CD8-positive, alpha-beta memory T cell (primary cell): Measurements from ENCODE around the gene FTO. TPM values are rescaled to one million over a fixed set of nuclear protein-coding genes. Genes with fewer than 3 reads are reported as not detected.

Source experiments
- CTCF ChIA-PET: fragments of 350-600 bp; sonication (Branson Sonifier 250); formaldehyde crosslinking; loops from one replicate; lab custom pipeline; 2021; ENCODE audit warnings: antibody characterized with exemption; lab: Charles Lee
- POLR2A ChIA-PET: fragments of 350-600 bp; sonication (Branson Sonifier 250); formaldehyde crosslinking; loops from one replicate; lab custom pipeline; 2021; ENCODE audit warnings: antibody characterized with exemption; lab: Charles Lee
- DNase-seq, 5 donors: peaks; one replicate each; pipeline versions ENCODE4 v3.0.0 to v3.0.0-alpha.2; 2020 to 2022; ENCODE audit warnings: mixed read lengths in 1 of 5
- H3K27ac ChIP-seq: one replicate; pipeline ENCODE4 v1.7.0; 2013; ENCODE audit warnings: low read depth, mild to moderate bottlenecking, low read length, moderate library complexity
- H3K27me3 ChIP-seq: 2 replicates; pipeline ENCODE4 v1.7.0; 2013; ENCODE audit warnings: low read length, mild to moderate bottlenecking; ENCODE audit not compliant: insufficient read depth, poor library complexity, severe bottlenecking
- H3K36me3 ChIP-seq: 2 replicates; pipeline ENCODE4 v1.7.0; 2013; ENCODE audit warnings: mild to moderate bottlenecking, low read length, moderate library complexity; ENCODE audit not compliant: insufficient read depth
- H3K4me1 ChIP-seq: 2 replicates; pipeline ENCODE4 v1.7.0; 2013; ENCODE audit warnings: mild to moderate bottlenecking, low read length, moderate library complexity; ENCODE audit not compliant: insufficient read depth
- H3K4me3 ChIP-seq: 2 replicates; pipeline ENCODE4 v1.7.0; 2013; ENCODE audit warnings: mild to moderate bottlenecking, low read length
- H3K9me3 ChIP-seq: 2 replicates; pipeline ENCODE4 v1.7.0; 2013; ENCODE audit warnings: mild to moderate bottlenecking, low read length
- H3K27ac Mint-ChIP-seq, 8 donors: one replicate each; pipeline ENCODE4 v1.8.0; 2020 to 2021; ENCODE audit warnings: mixed read lengths in 8 of 8, mild to moderate bottlenecking in 6 of 8, inconsistent platforms in 3 of 8, moderate library complexity in 3 of 8
- H3K27me3 Mint-ChIP-seq, 2 donors: one replicate each; pipeline ENCODE4 v1.8.0; 2020 to 2021; ENCODE audit warnings: mixed read lengths in 2 of 2, mild to moderate bottlenecking in 1 of 2, moderate library complexity in 1 of 2
- H3K36me3 Mint-ChIP-seq, 3 donors: one replicate each; pipeline ENCODE4 v1.8.0; 2020 to 2021; ENCODE audit warnings: mixed read lengths in 3 of 3, inconsistent platforms in 1 of 3, mild to moderate bottlenecking in 1 of 3
- H3K4me1 Mint-ChIP-seq, 3 donors: one replicate each; pipeline ENCODE4 v1.8.0; 2020 to 2021; ENCODE audit warnings: mixed read lengths in 3 of 3, inconsistent platforms in 1 of 3, mild to moderate bottlenecking in 1 of 3
- H3K4me3 Mint-ChIP-seq, 7 donors: one replicate each; pipeline ENCODE4 v1.8.0; 2020 to 2021; ENCODE audit warnings: mixed read lengths in 7 of 7, mild to moderate bottlenecking in 6 of 7, moderate library complexity in 4 of 7, inconsistent platforms in 2 of 7
- H3K9me3 Mint-ChIP-seq, 5 donors: one replicate each; pipeline ENCODE4 v1.8.0; 2020 to 2022; ENCODE audit warnings: mixed read lengths in 5 of 5, mild to moderate bottlenecking in 3 of 5, moderate library complexity in 2 of 5, inconsistent platforms in 1 of 5
- polyA plus RNA-seq: library from polyadenylated mRNA; unstranded; fragments of 300-500 nt; fragmentation: Illumina TruSeq; gene quantifications from one replicate; pipeline ENCODE4 v1.2.3, GENCODE V29; 2021
- total RNA-seq, 2 experiments: library from RNA; stranded (reverse); gene quantifications; one replicate each; pipeline ENCODE4 v1.2.3, GENCODE V29; 2021

Gene FTO
- total and polyA plus RNA-seq, 3 experiments from 2014 or later = 54.5 to 77.8 (median 56.0) TPM

GRCh38 chr16:54125751-54126655 is 422.0 kb downstream of the FTO start:
- H3K36me3 ChIP-seq = no peaks in the 10 kb centered on the region
- peaks cover 0 to 7% (median 0%) of the 10 kb centered on the region in 5 donors for H3K9me3 Mint-ChIP-seq
- H3K4me3 ChIP-seq = no peak overlapping the region
- ChIA-PET POLR2A (no interaction called here), CTCF (interaction anchor here (1.5 kb wide), 1 partner anchor 16 kb away, joined by 3 read pairs; no protein-coding TSS in a partner anchor)
- H3K27me3 Mint-ChIP-seq = peaks cover 0 to 2% of the 10 kb centered on the region in 2 donors
- no peaks in the 10 kb centered on the region for H3K27me3 ChIP-seq
- H3K9me3 ChIP-seq = no peaks in the 10 kb centered on the region
- H3K27ac Mint-ChIP-seq = peak overlapping the region in 1 of 8 donors; percentile 7
- H3K4me1 Mint-ChIP-seq = peaks cover 4 to 5% (median 5%) of the 10 kb centered on the region in 3 donors
- no peak for DNase-seq
- no peaks in the 10 kb centered on the region for H3K4me1 ChIP-seq
- H3K36me3 Mint-ChIP-seq = peaks cover 0 to 2% (median 0%) of the 10 kb centered on the region in 3 donors
- no peak overlapping the region for H3K4me3 Mint-ChIP-seq
- H3K27ac ChIP-seq = no peak overlapping the region

GRCh38 chr16:54126907-54127306 is 423.0 kb downstream of the FTO start:
- Histone ChIP-seq H3K27ac (no peak overlapping the region), H3K4me1 (no peaks in the 10 kb centered on the region), H3K36me3 (no peaks in the 10 kb centered on the region), H3K9me3 (no peaks in the 10 kb centered on the region), H3K4me3 (no peak overlapping the region), H3K27me3 (no peaks in the 10 kb centered on the region)
- no peak for DNase-seq
- ChIA-PET CTCF (interaction anchor here (1.5 kb wide), 1 partner anchor 17 kb away, joined by 3 read pairs; no protein-coding TSS in a partner anchor), POLR2A (interaction anchor here (0.7 kb wide), 1 partner anchor 614 kb away, joined by 4 read pairs; no protein-coding TSS in a partner anchor)
- Mint-ChIP-seq H3K4me1 (peaks cover 4 to 5% (median 5%) of the 10 kb centered on the region in 3 donors), H3K9me3 (peaks cover 0 to 7% (median 0%) of the 10 kb centered on the region in 5 donors), H3K27me3 (peaks cover 0 to 2% of the 10 kb centered on the region in 2 donors), H3K27ac (peak overlapping the region in 1 of 8 donors; percentile 69), H3K36me3 (peaks cover 0 to 2% (median 0%) of the 10 kb centered on the region in 3 donors), H3K4me3 (peak overlapping the region in 2 of 7 donors; percentile 6 to 20)

GRCh38 chr16:54128629-54129234 is 424.8 kb downstream of the FTO start:
- Histone ChIP-seq H3K4me1 (no peaks in the 10 kb centered on the region), H3K27me3 (no peaks in the 10 kb centered on the region), H3K27ac (no peak overlapping the region), H3K9me3 (no peaks in the 10 kb centered on the region), H3K36me3 (no peaks in the 10 kb centered on the region), H3K4me3 (no peak overlapping the region)
- H3K27me3 Mint-ChIP-seq = peaks cover 0 to 2% of the 10 kb centered on the region in 2 donors
- H3K4me3 Mint-ChIP-seq = no peak overlapping the region
- ChIA-PET POLR2A (no interaction called here), CTCF (no interaction called here)
- H3K4me1 Mint-ChIP-seq = peaks cover 4 to 5% (median 5%) of the 10 kb centered on the region in 3 donors
- peaks cover 0 to 7% (median 0%) of the 10 kb centered on the region in 5 donors for H3K9me3 Mint-ChIP-seq
- DNase-seq = no peak
- no peak overlapping the region for H3K27ac Mint-ChIP-seq
- no peaks in the 10 kb centered on the region for H3K36me3 Mint-ChIP-seq

DNA sequence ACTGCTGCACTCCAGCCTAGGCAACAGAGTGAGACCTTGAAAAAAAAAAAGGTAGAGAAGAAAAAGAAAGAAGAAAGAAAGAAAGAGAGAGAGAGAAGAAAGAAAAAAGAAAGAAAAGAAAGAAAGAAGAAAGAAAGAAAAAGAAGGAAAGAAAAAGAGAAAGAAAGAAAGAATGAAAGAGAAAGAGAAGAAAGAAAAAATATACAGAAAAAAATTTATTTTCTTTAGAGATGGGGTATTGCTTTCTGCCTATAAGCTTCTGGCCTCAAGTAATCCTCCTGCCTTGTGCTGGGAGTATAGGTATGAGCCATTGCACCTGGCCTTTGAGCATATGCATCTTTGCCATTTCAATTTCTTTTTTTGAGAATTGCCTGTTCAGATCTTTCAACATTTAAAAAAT is 425.9 kb downstream of the FTO start:
- H3K36me3 Mint-ChIP-seq = no peaks in the 10 kb centered on the region
- no peak overlapping the region for H3K4me3 ChIP-seq
- H3K27ac ChIP-seq = no peak overlapping the region
- H3K9me3 ChIP-seq = no peaks in the 10 kb centered on the region
- H3K27me3 Mint-ChIP-seq = peaks cover 0 to 2% of the 10 kb centered on the region in 2 donors
- no peaks in the 10 kb centered on the region for H3K4me1 ChIP-seq
- CTCF ChIA-PET = no interaction called here
- H3K36me3 ChIP-seq = no peaks in the 10 kb centered on the region
- peaks cover 4 to 5% (median 5%) of the 10 kb centered on the region in 3 donors for H3K4me1 Mint-ChIP-seq
- H3K27me3 ChIP-seq = peaks cover 1% of the 10 kb centered on the region
- peaks cover 0 to 7% (median 0%) of the 10 kb centered on the region in 5 donors for H3K9me3 Mint-ChIP-seq
- no peak overlapping the region for H3K4me3 Mint-ChIP-seq
- DNase-seq = no peak
- POLR2A ChIA-PET = no interaction called here
- no peak overlapping the region for H3K27ac Mint-ChIP-seq

DNA sequence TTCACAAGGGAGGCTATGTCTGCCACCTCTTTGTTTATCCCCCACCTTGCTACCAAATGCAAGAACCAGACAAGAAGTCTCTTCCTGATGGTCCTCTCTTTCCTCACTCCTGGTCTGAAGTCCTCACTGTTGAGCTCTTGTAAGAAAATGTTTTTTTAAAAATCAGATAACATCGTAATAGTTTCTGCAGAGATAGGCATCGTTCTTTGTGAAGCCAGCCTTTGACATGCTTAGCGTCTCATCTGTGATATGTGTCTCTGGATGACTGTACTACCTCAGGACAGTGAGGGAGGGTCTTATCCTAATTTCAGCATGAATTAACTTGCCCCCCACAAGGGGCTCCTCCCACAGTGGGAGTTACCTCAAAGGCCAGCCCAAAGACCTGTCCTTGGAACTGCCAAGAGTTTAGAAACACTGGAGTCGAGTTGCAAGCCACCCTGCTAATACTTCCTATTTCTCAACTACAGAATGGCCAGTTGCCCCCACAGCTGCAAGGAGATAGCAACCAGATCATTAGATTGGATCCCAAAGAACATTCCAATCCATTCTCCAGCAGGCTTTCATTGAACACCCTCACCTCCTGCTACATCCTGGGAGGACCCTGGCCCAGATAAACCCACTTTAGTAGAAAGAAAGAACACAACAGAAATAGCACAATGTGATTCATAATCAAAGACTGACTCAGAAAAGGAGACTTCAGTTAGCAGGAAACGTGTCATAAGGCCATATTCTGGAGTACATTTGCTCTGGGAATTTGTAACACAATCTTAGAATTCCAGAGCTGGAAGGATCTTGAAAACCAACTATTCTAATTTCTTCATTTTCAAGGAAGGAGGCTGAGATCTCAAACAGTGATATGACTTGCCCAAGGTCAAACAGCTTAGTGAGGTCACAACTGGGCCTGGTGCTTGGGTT is 431.7 kb downstream of the FTO start:
- CTCF ChIA-PET = no interaction called here
- no peaks in the 10 kb centered on the region for H3K36me3 ChIP-seq
- H3K27me3 ChIP-seq = peaks cover 3% of the 10 kb centered on the region
- Mint-ChIP-seq H3K4me1 (no peaks in the 10 kb centered on the region), H3K4me3 (no peak overlapping the region), H3K27ac (no peak overlapping the region), H3K27me3 (peaks cover 8 to 17% of the 10 kb centered on the region in 2 donors), H3K9me3 (peaks cover 0 to 7% (median 0%) of the 10 kb centered on the region in 5 donors), H3K36me3 (no peaks in the 10 kb centered on the region)
- H3K4me3 ChIP-seq = no peak overlapping the region
- POLR2A ChIA-PET = no interaction called here
- DNase-seq = no peak
- no peaks in the 10 kb centered on the region for H3K9me3 ChIP-seq
- no peaks in the 10 kb centered on the region for H3K4me1 ChIP-seq
- no peak overlapping the region for H3K27ac ChIP-seq

DNA sequence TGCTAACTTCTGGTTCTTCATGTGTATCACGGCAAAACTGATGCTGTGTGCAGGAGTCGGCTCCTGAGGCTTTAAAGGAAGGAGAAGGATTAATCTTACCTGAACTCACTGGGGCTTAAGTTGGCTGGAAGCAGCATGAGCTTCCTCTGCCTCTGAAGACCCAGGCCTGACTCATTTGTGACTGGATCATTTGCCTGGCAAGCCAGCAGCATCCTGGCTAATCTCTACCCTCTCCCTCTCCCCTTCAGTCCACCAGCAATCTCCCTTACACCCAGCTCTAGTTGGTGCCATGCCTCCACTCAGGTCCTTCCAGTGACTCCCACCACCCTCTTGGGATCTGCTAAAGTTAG is 432.3 kb downstream of the FTO start:
- Mint-ChIP-seq H3K4me3 (no peak overlapping the region), H3K9me3 (peaks cover 0 to 7% (median 0%) of the 10 kb centered on the region in 5 donors), H3K27me3 (peaks cover 11 to 20% of the 10 kb centered on the region in 2 donors), H3K27ac (no peak overlapping the region), H3K4me1 (no peaks in the 10 kb centered on the region), H3K36me3 (no peaks in the 10 kb centered on the region)
- H3K27me3 ChIP-seq = peaks cover 3% of the 10 kb centered on the region
- no peak overlapping the region for H3K4me3 ChIP-seq
- H3K36me3 ChIP-seq = no peaks in the 10 kb centered on the region
- ChIA-PET POLR2A (no interaction called here), CTCF (no interaction called here)
- H3K4me1 ChIP-seq = no peaks in the 10 kb centered on the region
- no peak overlapping the region for H3K27ac ChIP-seq
- no peak for DNase-seq
- H3K9me3 ChIP-seq = no peaks in the 10 kb centered on the region

DNA sequence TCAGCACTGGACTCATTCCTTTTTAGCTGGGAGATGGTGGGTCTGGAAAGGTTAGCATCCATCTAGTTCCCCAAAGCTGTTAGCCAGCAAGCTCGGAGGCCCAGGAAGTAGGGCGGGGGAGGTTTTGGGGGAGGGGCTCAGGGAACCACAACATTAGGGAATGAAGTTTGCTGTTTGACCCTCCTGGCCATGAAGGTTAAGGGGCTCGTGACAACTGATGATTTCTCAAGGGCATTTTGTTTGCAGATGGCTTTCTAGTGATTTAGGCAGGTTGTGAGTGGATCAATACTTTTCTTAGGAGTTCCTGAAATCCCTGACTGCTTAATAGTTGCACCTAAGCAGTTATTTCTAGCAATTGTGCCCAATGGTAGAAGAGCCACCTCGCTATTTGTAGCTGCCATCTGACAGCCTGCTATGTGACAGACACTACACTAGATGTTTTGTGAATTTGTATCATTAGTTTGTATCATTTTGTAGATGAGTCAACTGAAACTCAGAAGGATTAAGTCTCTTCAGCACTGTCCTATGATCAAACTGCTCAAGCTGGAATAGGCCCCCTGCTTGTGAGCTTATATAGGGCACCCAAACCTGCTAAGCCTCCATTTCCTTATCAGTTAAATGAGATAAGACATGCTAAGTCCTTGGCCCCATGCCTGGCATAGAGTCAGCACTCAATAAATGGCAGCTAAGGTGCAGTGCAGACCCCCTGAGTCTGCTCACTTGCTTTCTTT is 436.3 kb downstream of the FTO start:
- peaks cover 22 to 42% of the 10 kb centered on the region in 2 donors for H3K27me3 Mint-ChIP-seq
- no peak overlapping the region for H3K27ac ChIP-seq
- no peaks in the 10 kb centered on the region for H3K9me3 ChIP-seq
- H3K4me3 Mint-ChIP-seq = no peak overlapping the region
- no peaks in the 10 kb centered on the region for H3K4me1 ChIP-seq
- H3K36me3 ChIP-seq = no peaks in the 10 kb centered on the region
- DNase-seq = no peak
- H3K27ac Mint-ChIP-seq = peak overlapping the region in 1 of 8 donors; percentile 91
- H3K36me3 Mint-ChIP-seq = no peaks in the 10 kb centered on the region
- H3K4me3 ChIP-seq = no peak overlapping the region
- H3K9me3 Mint-ChIP-seq = peaks cover 0 to 7% (median 0%) of the 10 kb centered on the region in 5 donors
- ChIA-PET POLR2A (no interaction called here), CTCF (no interaction called here)
- H3K4me1 Mint-ChIP-seq = no peaks in the 10 kb centered on the region
- H3K27me3 ChIP-seq = no peaks in the 10 kb centered on the region
